Measurements from ENCODE around the gene NOS3. TPM values are rescaled to one million over a fixed set of nuclear protein-coding genes. Genes with fewer than 3 reads are reported as not detected.

NOS3 gene
- total and polyA plus RNA-seq, 9 of the 15 experiments (the other 6 are each of a cell fraction or from before 2014, with no cell fraction given), result 1.1 to 121 (median 23.6) TPM

DNA sequence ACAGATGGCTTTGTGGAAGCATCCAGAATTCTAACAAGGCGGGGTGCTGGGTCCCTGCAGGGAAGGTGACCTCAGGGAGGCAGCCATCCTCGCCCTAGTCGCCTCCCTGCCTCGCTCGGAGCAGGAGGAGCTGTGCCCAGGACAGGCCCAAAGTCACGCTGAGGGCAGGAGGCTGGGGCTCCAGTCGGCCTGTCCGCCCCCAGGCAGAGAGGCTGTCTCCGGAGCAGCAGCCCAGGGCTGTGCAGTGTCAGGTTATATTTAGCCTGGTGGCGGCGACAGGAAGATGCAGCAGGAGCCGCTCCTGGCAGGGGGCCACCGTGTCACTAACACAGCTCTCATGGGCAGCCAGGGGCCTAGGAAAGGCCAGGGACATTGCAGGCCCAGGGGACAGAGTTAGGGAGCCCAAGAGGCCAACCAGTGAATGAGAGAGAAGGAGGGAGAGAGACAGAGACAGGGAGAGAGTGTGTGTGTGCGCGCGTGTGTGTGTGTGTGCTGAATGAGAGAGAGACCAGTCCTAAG lies 26.2 kb upstream of the NOS3 start (continued):
- peak in 1 of 3 experiments; percentile 18 for TF ChIP-seq YY1 (IDR thresholded peaks at IDR 0.05; ENCODE audit: borderline replicate concordance in 1 of 3, control insufficient read depth in 1 of 3, extremely low read depth in 1 of 3, insufficient read depth in 3 of 3, insufficient read length in 1 of 3, insufficient replicate concordance in 2 of 3, low read depth in 1 of 3, low read length in 2 of 3)
- peak; percentile 63; the same call in 1 of the 2 replicates for TF ChIP-seq ZBTB7A (IDR thresholded peaks at IDR 0.05; ENCODE audit: borderline replicate concordance, control insufficient read depth, low read depth, low read length)
- TF ChIP-seq CBFB (CRISPR knock-in tag; IDR thresholded peaks at IDR 0.05), result peak; percentile 79; the same call in 1 of the 2 replicates
- TF ChIP-seq RREB1 (CRISPR knock-in tag; IDR thresholded peaks at IDR 0.05), result 0 out of 2 replicates have a peak, but pooled peaks have one; percentile 42
- TF ChIP-seq, protein P1, sequence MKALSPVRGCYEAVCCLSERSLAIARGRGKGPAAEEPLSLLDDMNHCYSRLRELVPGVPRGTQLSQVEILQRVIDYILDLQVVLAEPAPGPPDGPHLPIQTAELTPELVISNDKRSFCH (CRISPR knock-in tag; IDR thresholded peaks at IDR 0.05), result no peak
- TF ChIP-seq, protein P1 (tag; IDR thresholded peaks at IDR 0.05), result peak; percentile 65; the same call in 1 of the 2 replicates
- TF ChIP-seq MEF2A (IDR thresholded peaks at IDR 0.05; ENCODE audit: control insufficient read depth, low read depth, low read length), result peak; percentile 88
- no peak for TF ChIP-seq SIN3B (IDR thresholded peaks at IDR 0.05; ENCODE audit: low read depth)
- peak; percentile 91; the same call in 1 of the 2 replicates for TF ChIP-seq STAT6 (CRISPR knock-in tag; IDR thresholded peaks at IDR 0.05)
- TF ChIP-seq, protein P2, sequence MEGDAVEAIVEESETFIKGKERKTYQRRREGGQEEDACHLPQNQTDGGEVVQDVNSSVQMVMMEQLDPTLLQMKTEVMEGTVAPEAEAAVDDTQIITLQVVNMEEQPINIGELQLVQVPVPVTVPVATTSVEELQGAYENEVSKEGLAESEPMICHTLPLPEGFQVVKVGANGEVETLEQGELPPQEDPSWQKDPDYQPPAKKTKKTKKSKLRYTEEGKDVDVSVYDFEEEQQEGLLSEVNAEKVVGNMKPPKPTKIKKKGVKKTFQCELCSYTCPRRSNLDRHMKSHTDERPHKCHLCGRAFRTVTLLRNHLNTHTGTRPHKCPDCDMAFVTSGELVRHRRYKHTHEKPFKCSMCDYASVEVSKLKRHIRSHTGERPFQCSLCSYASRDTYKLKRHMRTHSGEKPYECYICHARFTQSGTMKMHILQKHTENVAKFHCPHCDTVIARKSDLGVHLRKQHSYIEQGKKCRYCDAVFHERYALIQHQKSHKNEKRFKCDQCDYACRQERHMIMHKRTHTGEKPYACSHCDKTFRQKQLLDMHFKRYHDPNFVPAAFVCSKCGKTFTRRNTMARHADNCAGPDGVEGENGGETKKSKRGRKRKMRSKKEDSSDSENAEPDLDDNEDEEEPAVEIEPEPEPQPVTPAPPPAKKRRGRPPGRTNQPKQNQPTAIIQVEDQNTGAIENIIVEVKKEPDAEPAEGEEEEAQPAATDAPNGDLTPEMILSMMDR (IDR thresholded peaks at IDR 0.05 in 2 of 3, conservative IDR thresholded peaks at IDR 0.05 in 1 of 3; ENCODE audit: insufficient read depth in 2 of 3, low read depth in 1 of 3, low read length in 3 of 3), result peak; percentile 50 to 83 (median 51); a peak in 5 of 6 replicates
- TF ChIP-seq LARP7 (IDR thresholded peaks at IDR 0.05), result 0 out of 2 replicates have a peak, but pooled peaks have one; percentile 32
- TF ChIP-seq DPF2 (IDR thresholded peaks at IDR 0.05), result peak; percentile 62; the same call in 1 of the 2 replicates
- TF ChIP-seq ZNF197 (CRISPR knock-in tag; IDR thresholded peaks at IDR 0.05; ENCODE audit: low read depth), result no peak
- TF ChIP-seq ARNT (IDR thresholded peaks at IDR 0.05), result peak in 1 of 2 experiments; percentile 58; a peak in 1 of 4 replicates

Measured in K562 (cell line).